GM19455 (cell line): Measurements from ENCODE around the gene SPRY4.
"Not testable (repeated sequence)": the region's sequence is repeated elsewhere in the genome, so short reads cannot be mapped to it uniquely, and the experiment has no call there.

ENCODE experiments used
- ATAC-seq: cut with Tn5 transposase; IDR thresholded peaks from one replicate; pipeline ENCODE4 v1.9.1; 2021; ENCODE audit not compliant: unreplicated experiment

The SPRY4 gene

DNA sequence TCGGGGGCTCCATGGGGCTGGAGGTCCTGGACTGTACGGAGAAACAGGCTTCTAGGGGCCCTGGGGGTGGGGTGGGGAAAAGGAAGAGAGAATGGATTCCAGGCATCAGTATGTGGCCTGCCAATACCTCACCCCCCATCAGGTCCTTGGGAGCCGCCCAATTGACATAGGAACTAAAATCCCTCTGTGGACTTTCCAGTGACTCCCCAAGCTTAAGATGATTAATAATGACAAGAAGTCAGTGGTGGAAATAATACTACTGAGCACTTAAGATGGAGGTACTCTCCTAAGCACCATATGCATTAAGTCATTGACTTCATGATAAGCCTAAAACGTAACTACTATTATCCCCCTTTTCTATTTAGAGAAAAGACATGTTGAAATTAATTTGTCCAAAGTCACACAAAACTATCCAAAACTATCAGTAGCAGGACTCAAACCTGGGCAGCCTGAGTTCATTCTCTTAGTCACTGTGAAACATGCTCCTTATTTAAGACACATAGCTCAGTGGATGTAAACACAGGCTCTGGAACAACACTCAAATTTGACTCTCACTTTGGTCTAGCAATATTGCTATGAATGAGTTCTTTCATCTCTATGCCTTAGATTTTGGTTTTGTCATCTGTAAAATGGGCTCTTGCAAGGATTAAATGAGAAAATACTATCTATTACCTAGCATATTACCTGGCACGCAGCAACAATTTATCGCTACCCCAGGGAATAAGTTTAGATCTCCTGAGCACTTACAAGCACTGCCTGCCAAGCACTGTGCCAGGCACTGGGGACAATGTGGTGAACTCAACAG, 9.5 kb downstream of the SPRY4 start:
- no peak for ATAC-seq

DNA sequence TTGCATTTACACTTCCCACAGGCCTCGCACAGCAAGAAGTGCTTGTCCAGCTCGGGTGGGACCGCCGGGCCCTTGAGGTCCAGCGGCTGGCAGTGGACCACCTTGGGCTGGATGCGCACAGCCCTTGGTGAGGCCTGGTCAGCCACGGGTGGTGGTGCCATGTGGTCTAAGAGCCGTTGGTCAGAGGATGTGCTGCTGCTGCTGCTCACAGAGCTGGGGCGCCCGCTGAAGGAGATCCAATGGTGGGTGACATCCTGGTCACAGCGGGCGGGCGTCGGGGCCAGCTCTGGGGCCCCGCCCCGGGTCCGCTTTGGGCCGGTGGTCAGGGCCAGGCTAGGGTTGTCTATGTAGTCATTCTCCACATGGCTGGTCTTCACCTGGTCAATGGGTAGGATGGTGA, 10.2 kb downstream of the SPRY4 start:
- ATAC-seq, result no peak

DNA sequence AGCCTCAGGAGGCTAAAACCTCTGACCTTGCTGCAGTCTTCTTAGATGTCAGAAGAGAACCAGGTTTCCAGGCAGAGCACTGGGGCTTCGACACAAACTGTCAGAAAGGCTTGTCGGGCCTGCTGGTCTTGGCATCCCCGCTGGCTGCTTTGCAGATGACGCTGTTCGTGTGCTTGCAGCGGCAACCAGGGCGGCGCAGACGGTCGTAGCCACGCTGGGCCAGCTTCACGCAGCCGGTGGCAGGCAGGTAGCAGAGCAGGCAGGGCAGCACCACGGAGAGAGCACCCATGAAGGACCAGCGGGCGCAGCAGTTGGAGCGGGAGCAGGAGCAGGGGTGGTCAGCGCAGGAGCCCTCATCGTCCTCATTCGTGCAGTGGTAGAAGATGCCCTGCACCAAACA, 10.7 kb downstream of the SPRY4 start:
- ATAC-seq, result no peak

- ATAC-seq, result no peak
Observed at GRCh38 chr5:142313682-142314081, 11.1 kb downstream of the SPRY4 start.

DNA sequence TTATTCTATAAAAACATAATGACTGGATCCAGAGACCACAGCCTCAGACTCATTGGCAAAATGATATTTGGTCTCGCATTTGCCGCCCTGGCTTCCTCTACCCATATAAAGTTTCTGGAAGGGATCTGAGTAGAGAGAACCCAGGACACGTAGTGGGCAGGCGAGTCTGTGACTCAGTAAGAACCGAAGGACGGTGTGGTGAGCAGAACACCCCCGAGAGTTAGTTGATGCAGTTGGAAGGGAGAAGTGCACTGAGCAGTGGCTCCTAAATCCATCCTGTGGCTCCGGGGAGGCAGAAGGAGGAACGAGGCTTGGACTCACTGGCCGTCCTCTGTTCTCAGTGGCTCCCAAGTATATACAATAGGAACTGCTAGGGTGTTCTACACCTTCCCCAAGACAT, 11.5 kb downstream of the SPRY4 start:
- ATAC-seq, result no peak

DNA sequence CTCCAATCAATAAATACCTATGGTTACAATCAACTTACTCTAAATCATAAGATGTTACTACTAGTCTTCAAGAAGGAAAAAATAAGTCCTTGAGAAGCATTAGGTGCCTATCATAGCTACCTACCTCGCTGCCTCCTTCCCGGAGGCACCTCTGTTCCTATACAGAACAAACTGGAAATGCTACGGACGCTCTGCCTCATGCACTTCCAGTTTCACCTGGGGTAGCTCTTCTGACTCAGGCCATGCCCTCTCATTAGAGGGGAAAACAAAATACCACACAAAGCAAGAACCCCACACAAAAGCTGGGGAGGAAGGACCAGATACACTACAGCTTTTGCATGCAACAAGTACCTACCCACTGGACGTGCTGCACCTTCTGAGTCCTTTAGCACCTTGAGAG, 12.4 kb downstream of the SPRY4 start:
- no peak for ATAC-seq

DNA sequence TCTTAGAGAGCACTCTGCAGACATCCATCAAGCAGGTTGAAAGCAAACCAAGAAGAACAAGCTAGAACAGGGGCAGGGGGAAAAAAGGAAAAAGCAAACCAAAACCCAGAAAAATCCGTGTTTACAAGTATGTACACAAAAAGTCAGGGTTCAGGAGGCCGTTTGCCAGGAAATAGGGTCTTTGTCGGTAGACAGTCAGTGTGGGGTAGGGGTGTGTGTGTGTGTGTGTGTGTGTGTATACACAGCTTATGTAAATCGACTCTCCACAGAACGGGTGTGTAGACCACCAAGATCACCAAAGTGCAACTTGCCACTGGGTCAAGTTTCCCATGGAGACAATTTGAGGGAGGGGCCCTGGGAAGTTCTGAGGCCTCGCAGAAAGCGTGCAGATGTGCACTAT, 13.1 kb downstream of the SPRY4 start:
- ATAC-seq, result no peak

- no peak for ATAC-seq
Observed at GRCh38 chr5:142310803-142311202, 14.0 kb downstream of the SPRY4 start.

DNA sequence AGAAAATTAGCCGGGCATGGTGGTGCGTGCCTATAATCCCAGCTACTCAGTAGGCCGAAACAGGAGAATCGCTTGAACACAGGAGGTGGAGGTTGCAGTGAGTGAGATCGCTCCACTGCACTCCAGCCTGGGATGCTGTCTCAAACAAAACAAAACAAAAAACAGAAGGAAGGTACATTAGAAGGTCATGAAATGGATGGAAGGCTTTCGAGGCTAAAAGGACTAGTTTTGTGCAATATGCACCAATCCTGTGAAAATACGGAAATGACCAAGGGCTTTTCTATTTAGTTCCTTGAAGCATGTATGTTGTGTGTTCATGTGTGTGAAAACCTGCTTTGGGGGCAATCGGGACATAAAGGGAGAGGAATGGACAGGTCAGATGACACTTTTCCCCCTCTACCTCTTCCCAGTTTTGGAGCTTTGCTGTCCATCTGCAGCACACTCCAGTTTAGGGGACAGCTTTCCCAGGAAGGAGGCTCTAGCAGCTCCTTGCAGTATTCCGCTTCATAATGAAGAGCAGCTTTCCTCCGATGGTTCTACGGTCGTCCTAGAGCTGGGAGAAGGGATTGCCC, 15.0 kb downstream of the SPRY4 start:
- no peak for ATAC-seq

DNA sequence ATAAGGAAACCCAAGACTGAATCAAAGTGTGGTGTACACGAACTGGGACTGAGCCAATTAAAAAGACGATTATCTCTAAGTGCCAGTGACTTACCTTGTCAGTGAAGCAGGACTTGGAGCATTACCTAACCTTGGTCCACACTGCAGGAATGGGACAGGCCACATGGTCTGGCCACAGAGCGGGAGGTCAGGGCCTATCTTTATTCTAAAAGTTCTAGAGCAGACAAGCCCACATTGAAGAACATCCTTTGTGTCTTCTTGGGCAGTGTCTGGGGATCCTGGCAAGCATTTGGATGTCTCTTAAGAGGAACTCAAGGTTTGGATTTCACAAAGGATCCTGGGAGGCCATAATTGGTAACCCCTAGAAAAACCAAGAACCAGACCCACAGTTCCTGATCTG, 16.5 kb downstream of the SPRY4 start:
- ATAC-seq, result no peak

DNA sequence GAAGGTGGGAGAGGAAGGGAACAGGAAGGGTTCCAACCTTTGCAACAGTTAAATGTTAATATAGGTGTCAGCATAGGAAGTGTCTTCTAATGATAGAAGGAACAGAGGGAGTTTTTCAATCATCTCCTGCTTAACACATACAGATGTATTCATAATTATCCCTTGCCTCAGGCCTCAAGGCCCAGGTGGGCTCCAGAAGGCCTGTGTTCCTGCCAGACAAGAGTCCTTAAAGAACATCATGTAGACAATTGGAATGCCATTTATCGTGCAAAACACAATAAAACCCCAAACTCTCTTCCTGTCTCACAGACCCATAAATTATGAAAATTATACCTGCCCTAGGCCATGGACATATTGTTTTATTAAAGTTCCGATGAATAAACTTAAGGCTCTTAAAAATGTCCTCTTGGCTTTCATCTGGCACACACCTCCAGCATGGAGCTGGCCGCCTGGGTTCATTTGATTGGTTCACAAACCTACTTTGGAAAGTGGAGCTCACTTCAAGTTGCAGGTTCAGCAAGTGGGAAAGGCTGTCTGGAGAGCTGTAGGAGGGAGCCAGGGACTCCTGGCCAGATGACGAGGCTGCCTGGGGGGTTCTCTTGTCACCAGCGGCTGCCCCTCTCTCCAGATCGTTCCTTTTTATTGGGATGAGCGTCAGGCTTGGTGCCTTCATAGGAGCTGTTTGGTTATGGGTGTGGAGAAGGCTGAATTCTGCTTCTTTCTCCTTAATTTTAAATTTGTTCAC, 17.5 kb downstream of the SPRY4 start:
- no peak for ATAC-seq

DNA sequence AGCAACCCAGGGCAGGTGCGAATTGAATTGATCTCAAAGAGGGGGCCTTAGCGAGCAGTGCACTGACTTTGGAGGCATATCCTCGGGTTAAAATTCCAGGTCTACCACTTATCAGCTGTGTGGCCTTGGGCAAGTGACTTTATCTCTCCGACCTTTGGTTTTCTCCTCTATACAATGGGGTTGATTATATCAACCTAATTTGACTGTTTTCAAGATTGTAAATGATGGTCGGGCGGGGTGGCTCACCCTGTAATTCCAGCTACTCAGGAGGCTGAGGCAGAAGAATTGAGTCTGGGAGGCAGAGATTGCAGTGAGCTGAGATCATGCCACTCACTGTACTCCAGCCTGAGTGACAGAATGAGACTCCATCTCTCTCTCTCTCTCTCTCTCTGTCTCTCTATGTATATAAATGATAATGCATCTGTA, 18.7 kb downstream of the SPRY4 start:
- no peak for ATAC-seq

GRCh38 chr5:142305211-142305610, 19.6 kb downstream of the SPRY4 start:
- ATAC-seq, result no peak

DNA sequence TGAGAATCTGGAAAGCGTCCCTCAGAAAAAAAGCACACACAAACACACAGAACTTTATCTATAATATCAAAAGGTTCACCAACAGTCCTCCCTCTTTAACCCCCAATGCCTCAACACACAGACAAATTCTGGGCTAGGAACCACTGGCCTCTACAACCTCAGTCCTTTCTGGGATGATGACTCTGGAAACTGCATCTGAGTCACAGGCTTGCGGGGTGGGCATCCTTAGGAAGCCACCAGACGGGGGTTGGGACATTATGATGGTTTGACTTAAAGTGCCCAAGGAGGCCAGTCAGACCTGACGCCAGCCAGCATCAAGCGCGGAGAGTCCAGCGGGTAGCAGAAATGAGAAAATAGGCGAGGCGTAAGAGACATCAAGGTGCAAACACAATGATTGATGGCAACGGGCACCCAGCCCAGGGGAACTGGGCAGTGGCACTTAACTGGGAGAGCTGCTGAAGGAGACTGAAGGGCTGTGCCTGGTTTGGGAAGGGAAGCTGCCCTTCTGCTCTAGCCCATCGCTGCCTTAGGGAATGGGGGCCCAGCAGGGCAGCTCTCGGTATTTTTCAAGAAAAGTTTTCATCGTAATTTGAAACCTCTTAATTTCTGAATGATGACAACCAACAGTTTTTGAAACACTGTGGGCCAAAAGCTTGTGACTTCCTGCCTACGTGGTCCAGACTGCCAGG, 20.7 kb downstream of the SPRY4 start:
- no peak for ATAC-seq

DNA sequence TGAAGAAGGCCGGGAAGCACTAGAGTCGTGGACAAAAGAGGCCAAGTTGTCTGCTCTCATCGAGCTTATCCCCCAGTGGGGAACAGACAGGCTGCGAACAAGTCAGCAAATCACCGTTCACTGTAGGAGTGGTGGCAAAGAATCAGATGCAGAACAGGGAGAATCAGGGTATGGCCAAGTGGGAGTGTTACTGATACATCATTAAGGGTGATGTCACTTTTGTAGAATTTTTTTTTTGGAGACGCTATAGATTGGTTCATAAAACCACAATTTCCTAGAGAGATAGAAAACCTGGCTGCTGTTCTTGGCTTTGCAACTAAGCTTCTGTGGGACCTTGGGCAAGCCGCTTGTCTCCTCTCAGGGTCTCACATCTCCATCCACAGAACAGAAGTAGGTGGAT, 21.3 kb downstream of the SPRY4 start:
- no peak for ATAC-seq

GRCh38 chr5:142301540-142301939, 23.3 kb downstream of the SPRY4 start:
- no peak for ATAC-seq

- ATAC-seq, result no peak
Observed at GRCh38 chr5:142300677-142301076, 24.1 kb downstream of the SPRY4 start.

- ATAC-seq, result no peak
Observed at GRCh38 chr5:142298789-142299188, 26.0 kb downstream of the SPRY4 start.

GRCh38 chr5:142297786-142298185, 27.0 kb downstream of the SPRY4 start:
- not testable (repeated sequence) for ATAC-seq

DNA sequence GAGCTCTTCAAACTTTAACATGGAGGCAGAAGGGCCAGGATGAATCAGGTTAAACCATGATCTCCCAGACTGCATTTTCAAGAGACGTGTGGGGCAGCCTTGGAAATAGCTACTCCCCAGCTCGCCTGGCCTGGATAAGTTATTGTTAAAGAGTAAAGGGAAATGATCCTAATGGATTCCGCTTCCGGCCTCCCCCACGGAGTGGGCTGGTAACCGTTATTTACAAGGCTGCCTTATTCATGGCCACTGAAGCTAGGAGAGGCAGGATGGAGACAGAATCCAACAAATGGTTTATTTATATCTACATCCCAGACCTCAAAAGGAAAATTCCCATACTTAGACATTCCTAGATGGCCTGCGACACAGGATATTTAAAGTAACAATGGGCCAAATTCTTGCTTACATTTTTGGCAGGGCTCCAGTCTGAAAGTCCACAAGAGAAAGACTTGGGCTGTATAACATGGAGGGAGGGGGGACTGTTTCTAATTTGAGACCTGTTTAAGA, 27.9 kb downstream of the SPRY4 start:
- ATAC-seq, result no peak
